ENCODE data around the gene IL2RA.

DNA sequence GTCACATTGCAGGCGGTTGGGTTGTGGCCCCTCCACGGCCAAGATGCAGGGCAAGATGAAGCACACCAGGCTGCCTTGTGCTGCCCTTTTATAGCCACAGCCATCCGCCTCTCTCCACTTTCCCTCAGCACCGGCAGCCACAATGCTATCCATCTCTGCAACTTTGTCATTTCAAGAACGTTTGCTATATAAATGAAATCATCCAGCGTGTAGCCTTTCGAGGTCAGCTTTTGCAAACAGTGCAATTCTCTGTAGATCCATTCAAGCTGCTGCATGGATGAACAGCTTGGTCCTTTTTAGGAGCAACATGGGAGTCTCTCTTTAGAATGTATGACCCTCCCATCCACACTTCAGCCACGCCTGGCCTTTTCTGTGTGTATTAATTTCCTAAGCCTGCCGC is 78.4 kb downstream of the IL2RA start:
- TF ChIP-seq CTCF (IDR thresholded peaks at IDR 0.05) (no peak), POLR2A (IDR thresholded peaks at IDR 0.05) (no peak)
